GM21619 (cell line): Measurements from ENCODE around the gene DISP3.

Experiments
- ATAC-seq: cut with Tn5 transposase; IDR thresholded peaks from one replicate; pipeline ENCODE4 v1.9.1; 2021; ENCODE audit not compliant: unreplicated experiment

Gene DISP3

DNA sequence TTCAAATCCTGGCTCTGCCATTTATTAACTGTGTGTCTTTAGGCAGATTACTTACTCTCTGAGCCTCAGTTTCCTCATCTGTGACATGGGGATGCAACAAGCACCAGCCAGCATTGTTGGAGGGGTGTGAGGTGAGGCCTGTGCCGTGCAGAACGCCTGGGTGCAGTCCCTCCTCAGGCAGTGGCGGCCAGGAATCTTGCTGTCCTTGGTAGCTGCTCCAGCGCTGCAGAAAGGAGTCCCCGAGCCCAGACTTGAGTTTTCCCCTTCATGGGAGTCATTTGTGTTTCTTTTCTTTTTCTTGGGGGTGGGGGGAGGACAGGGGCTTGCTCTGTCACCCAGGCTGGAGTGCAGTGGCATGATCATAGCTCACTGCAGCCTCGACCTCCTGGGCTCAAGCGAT is 46.6 kb downstream of the DISP3 start:
- ATAC-seq = no peak

DNA sequence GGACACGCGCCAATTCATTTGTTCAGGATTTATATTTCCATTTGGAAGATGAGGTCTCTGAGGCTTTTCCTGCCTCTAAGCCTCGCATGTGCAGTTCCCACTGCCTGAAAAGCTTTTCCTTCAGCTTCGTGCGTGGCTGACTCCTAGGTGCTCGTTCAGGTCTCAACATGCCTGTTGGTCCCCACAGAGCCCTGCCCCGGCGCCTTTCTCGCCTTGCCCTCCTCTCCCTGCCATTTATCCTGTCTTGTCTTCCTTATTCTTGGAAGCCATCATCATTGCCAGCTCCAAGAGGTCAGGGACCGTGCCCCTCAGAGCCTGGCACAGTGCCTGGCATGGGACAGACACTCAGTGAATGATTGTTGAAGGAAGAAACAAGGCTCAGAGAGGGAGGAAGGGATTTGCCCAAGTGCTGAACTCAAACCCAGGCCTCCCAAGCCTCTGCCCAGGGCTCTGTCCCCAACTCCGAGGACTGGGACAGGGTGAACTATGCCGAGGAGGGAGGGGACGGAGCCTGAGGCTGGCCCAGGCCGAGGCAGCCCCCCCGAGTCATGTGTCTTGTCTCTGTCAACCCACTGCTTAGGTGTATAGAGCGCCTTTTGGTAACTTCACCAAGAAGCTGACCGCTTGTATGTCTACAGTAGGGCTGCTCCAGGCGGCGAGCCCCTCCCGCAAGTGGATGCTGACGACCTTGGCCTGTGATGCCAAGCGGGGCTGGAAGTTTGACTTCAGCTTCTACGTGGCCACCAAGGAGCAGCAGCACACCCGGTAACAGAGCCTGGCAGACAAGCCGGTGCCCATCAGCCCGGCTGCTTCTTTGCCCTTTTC is 47.3 kb downstream of the DISP3 start:
- ATAC-seq = no peak

DNA sequence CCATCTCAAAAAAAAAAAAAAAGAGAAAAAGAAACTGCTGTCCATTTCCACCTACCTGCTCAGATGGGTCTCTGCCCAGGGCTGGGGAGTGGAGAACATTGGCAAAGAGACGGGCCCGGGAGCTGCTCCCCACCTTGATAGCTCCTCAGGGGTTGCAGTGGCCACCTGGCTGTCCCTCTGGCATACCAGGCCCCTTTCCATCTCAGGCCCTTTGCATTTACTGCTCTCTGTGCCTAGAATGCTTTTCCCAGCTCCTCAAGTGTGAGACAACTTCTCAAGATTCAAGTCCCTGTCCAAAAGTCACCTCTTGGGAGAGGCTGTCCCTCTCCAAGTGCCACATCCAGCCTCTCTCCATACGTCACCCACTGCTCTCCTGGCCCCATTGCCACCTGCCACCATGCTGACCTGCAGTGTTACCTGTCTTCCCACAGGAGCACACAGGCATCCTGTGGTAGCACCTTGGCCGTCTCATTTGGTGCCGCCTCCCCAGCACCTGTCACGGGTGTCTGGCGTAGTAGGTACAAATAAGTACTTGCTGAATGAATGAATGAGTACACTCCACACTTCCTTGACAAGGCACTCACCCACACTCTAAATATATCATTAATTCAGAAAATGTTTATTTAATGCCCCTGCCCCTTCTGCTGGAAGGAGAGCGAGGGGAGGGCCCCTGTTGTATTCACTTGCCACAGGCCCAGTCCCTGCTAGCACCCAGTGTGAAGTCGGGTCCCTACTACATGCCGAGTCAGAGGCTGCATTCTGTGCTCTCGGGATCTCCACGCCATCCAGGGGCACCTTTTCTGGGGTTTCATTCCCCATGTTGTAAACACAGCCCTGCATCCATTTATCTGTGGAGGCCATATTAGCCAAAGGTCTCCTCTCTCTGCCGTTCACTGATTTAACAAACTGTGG is 48.8 kb downstream of the DISP3 start:
- no peak for ATAC-seq

DNA sequence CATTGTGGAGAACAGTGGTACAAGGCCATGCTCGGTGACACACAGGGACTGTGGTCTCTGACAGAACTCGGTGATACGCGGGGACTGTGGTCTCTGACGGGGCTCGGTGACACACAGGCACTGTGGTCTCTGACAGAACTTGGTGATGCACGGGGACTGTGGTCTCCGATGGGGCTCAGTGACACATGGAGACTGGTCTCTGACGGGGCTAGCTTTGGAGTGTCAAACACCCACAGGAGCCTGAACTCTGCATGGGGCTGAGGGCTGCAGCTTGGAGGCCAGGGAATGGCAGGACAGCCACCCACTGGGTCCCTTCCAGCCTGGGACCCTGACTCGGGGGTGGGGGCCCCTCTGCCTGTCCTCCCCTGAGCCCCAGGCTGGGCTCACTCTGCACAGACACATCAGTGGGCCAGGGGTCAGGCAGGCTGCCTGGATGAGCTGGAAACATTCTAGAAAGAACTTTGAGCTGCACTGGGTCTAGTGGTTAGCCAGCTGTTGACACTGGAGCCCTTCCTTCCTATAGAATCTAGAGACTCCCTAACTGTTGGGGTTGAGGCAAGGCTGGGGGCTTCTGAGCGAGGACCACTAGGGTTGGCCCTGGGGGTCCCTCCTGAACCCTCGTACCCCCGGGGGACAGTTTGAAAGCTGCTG is 49.8 kb downstream of the DISP3 start:
- no peak for ATAC-seq

DNA sequence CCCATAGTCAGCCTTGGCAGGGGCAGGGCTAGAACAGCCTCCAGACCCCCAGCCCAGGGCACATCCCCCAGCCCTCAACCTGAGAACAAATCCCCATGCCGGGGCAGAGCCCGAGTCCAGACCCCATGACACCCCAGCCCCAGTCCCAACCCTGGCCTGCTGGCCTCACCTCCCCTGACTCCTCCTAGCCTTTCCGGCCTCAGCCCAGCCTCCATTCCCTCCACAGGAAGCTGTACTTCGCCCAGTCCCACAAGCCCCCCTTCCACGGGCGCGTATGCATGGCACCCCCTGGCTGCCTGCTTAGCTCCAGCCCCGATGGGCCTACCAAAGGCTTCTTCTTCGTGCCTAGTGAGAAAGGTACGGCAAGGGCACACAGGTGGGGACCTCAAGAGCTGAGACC is 50.4 kb downstream of the DISP3 start:
- ATAC-seq = no peak

DNA sequence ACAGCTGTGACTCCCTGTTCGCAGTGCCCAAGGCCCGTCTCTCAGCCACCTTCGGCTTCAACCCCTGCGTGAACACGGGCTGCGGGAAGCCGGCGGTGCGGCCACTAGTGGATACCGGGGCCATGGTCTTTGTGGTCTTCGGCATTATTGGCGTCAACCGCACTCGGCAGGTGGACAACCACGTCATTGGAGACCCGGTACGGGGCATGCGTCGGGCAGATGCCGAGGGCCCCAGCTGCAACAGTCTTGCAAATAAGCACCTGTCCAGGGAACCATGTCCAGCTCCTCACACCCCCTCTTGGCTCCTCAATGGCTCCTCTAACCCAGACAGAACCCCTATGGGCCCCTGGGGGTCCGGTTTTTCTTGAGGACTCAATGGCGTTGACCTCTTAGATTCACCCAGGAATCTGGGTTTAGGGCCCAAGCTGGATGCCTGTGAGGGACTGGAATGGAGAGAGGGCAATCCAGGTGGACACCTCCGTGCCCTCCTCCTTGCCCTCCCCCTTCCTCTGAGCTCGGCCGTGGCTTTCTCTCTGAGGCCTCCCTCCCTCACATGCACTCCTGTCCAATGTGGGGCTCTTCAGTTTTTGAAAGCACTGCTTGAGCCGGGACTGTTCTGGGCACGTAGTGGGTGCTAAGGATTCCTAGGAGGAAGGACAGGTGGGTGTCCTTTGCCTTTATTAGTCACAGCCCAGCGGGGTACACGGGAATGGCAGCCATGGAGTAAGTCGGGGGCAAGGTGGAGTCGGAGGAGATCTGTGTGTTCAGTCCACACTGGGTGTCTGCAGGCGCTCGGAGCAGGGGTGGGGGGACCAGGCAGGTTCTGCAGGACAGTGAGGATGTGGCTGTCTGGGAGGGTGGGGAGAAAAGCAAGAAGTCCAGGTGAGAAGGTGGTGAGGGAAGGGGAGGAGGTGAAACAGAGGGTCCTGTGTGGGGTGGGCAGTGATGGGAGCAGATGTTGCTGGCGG is 51.1 kb downstream of the DISP3 start:
- no peak for ATAC-seq

DNA sequence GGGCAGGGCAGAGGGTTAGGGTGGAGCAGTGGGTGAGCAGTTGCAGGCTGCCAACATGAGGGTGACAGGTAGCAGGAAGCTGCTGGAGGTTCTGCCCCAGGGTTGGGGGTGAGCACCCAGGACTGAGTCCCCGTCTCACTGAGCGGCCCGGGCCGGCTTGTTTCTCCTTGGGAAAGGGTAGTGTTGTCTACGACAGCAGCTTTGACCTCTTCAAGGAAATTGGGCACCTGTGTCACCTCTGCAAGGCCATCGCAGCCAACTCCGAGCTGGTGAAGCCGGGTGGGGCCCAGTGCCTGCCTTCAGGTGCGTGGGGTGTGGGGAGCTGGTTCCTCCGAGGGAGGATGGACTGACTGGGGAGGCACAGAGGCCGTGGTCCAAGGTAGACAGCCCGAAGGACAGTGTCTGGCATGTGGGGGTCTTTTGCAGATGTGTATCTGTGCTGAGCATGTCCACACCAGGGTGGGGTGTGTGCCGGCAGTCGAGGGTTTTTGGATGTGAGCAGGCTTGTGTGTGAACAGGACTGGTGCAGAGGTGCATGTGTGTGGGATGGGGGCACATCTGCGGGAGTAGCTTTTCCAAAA is 51.9 kb downstream of the DISP3 start:
- ATAC-seq = no peak

DNA sequence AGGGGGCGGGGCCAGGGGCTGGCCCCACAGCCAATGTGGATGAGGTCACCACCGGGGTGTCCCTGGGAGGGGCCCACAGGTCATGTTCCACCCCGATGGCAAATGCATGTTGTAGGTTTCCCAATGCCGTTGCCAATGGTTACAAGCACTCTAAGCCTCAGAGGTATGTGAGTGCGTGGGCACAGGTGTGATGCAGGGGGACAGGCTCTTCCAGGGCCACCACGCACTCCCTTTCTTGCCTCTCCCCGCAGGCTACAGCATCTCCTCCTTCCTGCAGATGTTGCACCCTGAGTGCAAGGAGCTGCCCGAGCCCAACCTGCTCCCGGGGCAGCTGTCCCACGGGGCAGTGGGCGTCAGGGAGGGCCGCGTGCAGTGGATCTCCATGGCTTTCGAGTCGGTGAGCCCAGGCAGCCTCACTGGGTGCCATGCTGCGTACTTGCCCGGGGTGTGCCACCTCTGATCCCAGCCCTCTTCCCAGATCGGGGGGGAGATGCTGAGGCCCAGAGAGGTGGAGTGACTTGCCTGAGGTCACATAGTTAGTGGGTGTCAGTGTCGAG is 52.4 kb downstream of the DISP3 start:
- no peak for ATAC-seq

DNA sequence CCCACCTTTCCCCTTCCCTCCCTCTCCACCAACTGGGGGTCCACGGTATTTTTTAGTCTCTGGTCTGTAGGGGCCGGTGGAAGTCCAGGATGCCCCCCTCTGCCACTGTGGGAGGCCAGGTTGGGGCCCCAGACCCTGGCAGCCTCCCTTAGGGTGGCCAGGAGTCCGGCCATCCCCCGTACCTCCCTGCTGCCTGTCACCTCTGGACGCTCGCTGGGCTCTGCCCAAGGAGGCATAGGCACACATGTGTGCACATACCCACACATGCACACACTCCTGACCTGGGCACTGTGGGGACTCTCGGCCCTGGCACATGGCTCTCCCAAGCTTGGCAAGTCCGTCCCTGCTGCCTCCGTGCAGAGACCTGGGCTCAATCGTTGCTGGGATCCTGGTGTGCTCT is 53.0 kb downstream of the DISP3 start:
- ATAC-seq = no peak

DNA sequence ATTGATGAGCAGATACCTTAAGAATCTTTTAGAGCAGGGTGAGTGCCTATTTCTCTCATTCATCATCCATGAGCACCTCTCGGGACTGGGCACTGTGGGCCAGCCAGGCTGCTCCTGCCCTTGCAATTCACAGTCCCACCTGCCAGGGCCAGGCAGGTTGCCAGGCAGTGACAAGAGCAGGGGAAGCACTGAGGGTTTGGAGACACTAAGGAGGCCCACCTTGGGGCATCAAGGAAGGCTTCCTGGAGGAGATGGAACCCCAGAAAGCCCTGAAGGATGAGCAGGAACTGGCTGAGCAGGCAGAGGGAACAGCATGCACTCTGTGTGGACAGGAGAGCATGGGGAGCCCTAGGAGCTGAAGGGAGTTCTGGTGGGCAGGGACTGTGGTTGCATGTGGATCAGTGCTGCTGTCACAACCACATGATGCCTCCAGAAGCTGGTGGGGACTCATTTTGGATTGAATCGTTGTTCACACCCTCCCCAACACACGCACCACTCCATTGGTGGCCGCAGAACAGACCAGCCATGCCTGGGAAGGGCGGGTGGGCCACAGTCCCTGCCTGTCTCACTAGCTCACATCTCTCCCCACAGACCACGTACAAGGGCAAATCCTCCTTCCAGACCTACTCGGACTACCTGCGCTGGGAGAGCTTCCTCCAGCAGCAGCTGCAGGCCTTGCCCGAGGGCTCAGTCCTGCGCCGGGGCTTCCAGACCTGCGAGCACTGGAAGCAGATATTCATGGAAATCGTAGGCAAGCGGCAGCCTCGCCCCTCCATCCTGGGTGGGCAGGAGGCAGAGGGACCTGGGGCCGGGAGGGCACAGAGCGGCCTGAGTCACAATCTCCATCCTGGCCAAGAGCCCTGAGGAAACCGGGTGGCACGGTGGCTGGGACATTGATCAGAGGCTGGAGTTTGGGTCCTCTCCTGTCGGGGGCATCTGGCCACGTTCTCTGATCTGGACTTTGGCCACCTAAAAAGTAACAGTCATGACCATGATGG is 55.1 kb downstream of the DISP3 start:
- ATAC-seq = no peak

DNA sequence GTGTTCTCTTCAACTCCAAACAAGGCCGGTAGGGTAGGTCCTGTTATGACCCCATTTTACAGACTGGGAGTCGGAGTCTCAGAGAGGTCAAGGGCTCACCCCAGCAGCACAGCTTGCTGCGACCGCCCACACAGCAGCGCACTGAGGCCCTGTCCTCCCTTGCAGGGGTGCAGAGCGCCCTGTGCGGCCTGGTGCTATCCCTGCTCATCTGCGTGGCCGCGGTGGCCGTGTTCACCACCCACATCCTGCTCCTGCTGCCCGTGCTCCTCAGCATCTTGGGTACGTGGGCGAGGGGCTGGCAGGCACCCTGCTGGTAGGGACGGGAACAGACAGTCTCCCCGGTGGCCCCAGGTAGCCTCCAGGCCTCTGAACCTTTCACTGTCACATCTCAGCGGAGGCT is 55.9 kb downstream of the DISP3 start:
- no peak for ATAC-seq

DNA sequence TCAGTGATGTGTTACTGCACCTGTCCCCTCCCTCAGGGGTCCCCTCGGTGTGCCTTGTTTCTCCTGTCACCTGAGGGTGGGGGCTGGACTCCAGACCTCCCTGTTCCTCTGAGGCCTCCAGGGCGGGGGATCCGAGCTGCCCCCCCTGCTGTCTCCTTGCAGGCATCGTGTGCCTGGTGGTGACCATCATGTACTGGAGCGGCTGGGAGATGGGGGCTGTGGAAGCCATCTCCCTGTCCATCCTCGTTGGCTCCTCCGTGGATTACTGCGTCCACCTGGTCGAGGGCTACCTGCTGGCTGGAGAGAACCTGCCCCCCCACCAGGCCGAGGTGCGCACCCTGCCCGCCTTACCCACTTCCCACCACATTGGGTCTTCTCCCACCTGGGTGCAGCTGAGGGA is 56.4 kb downstream of the DISP3 start:
- ATAC-seq = no peak

DNA sequence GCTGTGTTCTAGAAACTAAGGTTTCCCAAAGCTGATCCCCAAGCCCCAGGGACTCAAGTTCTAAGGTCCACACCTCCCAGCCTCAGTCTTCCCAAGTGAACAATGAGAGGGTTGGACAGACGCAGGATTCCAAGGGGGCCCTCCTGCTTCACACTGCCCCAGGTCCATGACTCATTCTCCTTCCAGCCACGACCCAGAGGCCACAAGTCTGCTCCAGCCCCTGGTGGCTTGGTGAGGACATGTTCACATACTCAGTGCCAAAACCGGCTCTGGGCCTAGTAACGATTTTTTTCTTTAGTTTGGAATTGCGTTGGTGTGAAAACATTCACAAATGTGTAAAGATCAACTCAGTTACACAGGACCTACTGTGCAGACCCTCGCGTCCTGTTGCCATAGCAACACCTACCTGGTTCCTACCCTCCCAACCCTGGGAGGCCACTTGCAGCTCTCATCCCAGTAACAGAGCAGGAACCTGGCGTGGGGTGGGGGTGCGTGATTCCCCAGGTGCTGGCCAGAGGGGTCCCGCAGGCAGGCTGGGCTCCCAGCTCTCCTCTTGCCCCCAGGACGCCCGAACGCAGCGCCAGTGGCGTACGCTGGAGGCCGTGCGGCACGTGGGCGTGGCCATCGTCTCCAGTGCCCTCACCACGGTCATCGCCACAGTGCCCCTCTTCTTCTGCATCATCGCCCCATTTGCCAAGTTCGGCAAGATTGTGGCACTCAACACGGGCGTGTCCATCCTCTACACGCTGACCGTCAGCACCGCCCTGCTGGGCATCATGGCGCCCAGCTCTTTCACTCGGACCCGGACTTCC is 57.0 kb downstream of the DISP3 start:
- no peak for ATAC-seq

DNA sequence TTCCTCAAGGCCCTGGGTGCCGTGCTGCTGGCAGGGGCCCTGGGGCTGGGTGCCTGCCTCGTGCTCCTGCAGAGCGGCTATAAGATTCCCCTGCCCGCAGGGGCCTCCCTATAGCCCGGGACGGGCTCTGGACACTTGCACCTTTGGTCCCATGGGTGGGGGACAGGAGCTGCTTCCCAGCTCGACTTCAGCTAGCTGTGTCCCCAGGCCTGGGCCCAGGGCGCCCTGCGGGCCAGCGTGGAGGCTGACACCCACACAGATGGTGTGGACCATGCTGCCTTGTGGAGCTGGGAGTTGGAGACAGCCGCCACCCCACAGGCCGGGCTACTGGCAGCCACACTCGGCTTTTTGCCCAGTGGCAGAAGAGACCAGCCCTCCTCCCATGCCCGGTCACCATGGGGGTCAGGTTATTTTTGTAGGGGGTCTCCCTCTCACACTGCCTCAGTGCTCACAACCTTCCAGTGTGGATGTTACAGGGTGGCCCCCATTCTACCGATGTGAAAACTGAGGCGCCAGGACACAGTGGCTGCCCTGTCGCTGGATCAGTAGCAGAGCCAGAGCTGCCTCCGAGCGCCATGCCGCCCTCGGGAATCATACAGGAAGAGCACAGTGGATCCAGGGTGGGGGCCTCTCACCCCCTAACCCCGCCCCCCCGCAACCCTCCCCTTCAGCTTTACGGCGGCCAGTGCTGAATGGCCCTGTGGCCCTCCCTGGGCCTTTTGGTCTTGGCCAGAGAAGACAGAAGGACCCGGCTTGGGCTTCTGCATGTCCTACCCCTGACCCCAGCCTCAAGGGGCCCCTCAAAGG is 57.8 kb downstream of the DISP3 start:
- ATAC-seq = no peak

DNA sequence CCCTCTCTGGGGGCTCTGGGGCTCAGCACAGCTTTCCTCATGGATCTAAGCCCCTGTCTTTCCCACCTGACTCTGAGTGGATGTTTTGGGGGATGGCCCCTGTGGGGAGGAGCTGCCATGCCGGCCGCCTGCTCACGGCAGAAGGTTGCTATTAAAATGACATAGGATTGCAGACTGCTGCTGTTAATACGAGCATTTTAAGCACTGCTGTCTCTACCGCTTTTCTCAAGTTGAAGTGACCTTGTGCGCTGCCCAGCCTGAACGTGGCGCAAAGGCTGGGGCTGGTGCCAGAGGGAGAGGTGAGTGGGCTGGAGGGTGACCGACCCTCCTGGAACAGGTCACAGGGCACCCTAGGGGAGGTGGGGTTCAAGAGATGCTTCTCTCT is 58.4 kb downstream of the DISP3 start:
- ATAC-seq = no peak

DNA sequence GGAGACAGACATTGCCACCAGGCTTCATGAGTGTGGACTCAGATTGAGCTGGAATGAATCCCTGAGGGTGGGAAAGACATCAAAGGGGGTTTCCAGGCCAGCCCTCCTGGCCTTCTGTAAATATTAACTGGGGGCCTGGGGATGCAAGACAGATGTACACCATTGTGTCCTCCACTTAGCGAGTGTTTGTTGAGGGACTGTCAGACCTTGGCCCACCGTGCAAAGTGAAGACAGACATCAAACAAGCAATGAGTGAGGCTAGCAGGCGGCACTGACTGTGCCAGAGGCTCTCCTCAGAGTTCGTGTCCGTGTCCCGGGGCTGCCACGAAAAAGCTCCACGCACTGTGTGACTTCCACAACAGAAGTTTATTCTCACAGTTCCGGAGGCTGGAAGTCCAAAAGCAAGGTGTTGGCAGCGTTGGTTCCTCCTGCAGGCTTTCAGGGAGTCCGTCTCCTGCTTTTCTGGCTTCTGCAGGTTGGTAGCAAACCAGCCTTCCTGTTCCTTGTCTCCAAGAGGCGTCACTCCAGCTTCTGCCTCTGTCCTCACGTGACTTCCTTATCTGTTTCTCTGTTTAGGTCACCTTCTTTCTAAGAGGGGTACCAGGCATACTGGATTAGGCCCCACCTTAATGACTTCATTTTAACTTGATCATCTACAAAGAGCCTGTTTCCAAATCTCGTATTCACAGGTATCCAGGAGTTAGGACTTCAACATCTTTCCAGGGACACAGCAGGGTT is 59.1 kb downstream of the DISP3 start:
- no peak for ATAC-seq
